ENCODE measurements around the gene SULF2.
"Not testable (repeated sequence)": the region's sequence is repeated elsewhere in the genome, so short reads cannot be mapped to it uniquely, and the experiment has no call there.

Gene SULF2

DNA sequence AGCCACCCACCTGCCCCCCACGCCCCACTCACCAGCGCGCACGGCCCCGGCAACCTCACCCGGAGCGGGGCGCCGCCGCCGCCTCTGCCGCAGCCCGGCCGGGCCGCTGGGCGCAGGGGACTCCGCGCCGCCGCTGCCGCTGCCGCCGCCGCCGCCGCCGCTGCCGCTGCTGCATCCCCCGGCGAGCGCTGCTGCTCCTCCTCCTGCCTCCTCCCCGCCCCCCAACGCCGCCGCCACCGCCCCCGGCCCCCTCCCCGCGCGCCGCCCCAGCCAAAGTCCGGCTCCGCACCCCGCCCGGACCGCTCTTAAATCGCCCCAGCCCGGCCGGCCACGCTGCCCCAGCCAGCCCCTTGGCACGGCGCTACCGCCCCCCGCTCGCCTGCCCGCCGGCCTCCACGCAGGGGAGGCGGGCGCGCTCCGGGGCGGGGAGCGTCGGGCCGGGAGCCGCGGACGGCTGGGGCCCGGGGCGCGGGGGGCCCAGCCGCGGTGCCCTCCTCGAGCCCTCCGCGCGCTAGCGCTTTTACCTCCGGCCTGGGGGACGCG lies at the start of gene SULF2:
Gene SULF2 (minus strand): TSS at position 171 of the 543 bp plus-strand sequence. CDS start 28,118 bp downstream, outside the sequence.
- DNase-seq = no peak

DNA sequence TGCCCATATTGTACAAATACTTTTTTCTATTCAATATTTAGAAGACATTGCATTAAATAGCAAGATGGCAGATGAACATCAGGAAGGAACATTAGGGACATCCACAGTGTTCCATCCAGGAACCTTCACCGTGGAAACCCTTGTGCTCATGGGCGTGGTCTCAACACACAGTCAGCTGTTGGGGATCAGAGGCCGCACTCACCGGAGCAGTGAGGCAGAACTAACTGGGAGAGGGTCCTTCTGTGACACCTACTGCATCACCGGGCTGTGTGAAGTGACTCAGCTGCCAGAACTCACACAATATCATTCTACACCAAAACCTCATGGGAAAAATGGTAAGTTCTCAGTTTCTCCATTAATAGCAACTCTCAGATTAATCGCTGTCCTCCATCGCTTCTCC lies 46.4 kb upstream of the SULF2 start:
- not testable (repeated sequence) for DNase-seq

DNA sequence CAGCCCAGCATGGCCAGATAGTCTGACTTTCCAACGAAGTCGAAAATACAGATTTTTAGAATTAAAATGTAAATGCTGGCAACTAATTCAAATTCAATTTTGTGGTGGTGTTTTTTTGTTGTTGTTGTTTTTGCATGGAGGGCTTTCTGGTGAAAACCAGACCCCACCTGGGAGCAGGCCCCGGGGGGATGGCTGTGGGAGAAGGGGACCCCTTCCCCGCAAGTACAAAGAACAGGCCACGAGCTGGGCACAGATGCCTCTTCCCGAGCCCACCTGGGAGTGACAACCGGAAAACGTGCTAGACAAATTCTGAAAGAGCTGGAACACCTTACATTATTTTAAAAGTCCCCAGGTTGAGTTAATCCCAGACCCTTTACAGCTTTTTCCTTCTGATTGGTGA lies 41.4 kb upstream of the SULF2 start:
- not testable (repeated sequence) for DNase-seq

DNA sequence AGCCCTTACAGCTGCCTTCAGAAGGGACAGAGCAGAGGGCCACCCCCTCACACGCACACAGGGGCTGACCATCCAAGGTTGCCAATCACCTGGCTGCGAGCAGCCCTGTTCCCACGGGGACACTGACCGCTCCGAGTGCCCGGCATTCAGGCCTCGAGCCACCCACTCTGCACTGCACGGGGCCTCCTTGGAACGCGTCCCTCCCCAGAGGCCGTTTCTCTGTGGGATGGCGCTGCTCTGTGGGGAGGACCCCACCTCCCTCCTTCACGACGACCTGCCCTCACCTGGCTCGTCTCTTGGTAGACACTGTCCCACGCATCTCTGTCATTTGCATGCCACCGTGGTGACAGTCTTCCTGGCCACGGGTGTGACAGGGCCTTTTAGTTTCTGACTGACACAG lies 40.7 kb upstream of the SULF2 start:
- not testable (repeated sequence) for DNase-seq

DNA sequence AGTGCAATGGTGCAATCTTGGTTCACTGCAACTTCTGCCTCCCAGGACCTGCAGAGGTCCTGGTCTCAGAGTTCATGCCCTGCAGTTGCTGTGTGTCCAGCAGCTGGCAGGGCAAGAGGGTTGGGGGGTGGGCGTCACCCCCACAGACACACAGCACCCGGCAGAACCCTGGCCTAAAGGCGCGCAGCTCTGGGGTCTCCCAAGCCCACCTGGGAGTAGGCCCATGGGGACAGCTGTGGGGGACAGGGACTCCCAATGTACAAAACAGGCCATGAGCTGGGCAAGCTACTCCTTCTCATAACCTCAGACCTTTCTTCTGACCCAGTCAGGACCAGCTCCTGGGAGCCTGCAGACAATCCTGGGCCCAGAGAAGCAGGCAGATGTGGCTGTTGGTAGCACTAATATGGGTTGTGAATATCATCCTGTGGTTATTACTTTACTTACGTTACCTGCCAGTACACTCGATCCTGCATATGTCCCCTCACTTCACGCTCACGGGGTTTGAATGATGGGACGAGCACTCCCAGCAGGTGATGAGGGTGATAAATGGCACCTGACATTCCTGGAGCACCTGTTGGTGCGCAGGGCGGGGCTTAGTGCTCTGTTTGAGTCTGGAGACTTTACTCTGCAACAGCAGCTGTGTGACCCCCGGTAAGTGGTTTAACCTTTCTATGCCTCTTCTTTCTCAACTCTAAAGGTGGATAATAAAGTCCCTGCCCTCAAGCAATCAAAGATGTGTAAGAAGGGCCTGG lies 39.9 kb upstream of the SULF2 start:
- no peak for DNase-seq

DNA sequence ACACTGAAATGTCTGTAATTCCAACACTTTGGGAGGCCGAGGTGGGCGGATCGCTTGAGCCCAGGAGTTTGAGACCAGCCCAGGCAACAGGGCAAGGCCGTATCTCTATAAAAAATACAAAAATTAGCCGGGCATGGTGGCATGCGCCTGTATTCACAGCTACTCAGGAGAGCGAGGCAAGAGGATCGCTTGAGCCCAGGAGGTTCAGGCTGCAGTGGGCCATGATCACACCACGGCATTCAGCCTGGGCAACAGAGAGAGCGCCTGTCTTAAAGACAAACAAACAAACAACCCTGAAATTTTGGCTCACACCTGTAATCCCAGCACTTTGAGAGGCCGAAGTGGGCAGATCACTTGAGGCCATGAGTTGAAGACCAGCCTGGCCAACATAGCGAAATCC lies 38.7 kb upstream of the SULF2 start:
- not testable (repeated sequence) for DNase-seq

DNA sequence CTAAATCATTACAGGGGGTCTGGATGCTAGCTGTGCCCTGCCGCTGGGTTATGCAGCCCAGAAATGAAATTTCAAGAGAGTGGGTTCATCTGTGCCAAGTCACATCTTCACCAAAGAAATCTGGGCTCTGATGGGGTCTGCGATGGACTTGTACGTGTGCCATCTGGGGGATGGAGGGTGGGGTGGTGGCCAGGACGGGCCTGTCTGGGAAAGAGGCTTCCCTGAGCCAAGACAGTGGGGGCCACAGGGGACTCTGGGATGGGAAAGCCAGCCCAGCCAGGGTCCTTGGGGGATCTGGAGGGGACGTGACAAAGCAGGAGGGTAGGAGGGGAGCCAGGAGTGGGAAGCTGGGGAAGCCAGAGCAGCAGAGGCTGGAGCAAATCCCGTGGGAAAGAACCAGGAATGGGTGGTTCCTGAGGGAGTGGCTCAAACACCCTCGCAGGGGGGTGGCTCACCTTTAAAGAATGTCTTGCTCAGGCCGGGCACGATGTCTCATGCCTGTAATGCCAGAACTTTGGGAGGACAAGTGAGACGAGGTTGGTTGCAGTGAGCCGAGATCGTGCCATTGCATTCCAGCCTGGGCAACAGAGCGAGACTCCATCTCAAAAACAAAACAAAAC lies 36.3 kb upstream of the SULF2 start:
- DNase-seq = no peak

DNA sequence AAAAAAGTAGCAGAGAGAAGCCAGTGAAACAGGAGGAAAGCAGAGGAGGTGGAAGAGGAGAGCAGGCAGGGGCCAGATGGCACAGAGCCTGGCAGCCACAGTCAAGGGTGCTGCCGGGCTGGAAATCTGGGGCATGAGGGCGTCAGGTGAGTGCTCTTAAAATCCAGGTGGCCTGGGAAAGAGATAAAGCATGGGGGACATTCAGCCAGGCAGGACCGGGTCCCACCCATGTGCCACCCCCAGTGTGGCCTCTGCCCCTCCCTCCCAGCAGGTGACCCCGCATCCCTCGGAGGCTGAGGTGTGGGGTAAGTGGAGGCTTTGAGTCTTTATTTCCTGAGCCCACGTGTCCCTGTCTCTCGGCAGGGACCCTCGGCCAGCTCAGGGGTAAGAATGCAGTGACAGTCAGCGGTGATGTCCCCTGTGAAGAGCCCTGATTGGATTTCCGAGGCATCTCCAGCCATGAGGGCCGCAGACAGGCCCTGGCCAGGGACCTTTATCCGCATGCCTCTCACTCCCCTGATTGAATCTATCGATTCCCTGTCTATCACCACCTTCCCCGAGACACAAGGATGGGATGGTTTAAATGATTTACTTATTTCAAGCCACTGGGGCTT lies 33.8 kb upstream of the SULF2 start:
- no peak for DNase-seq

DNA sequence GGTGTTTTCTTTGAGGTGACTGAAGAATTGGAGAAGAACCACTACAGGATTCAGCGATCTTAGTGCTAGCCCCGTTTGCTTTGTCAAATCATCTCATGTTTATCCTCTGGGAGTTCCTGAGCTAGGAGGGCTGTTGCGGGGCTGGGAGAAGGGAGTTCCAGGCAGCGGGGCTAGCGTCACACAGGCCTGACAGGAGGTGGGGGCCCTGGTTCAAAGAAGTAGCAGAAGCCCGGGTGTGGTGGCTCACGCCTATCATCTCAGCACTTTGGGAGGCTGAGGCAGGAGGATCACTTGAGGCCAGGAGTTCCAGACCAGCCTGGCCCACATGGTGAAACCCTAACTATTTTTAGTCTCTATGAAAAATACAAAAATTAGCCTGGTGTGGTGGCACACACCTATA lies 33.2 kb upstream of the SULF2 start:
- DNase-seq = no peak

DNA sequence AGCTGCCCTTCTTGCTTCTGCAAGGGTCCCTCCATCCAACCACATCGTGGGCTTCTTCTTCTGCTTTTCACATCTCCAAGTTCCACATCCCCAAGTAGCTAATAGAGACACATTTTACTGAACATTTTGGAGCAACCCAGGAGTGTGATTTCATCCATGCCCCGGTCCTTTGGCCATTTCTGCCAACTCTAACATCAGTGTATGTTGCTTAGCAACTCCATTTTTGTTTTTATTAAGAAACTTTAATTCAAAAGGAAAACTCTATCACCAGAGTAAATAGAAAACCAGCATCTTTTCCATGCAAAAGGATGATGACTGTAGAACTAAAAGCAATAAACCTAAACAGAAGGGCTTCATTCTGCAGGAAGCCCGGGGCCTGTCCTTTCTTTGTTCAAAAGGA lies 32.7 kb upstream of the SULF2 start:
- DNase-seq = no peak

DNA sequence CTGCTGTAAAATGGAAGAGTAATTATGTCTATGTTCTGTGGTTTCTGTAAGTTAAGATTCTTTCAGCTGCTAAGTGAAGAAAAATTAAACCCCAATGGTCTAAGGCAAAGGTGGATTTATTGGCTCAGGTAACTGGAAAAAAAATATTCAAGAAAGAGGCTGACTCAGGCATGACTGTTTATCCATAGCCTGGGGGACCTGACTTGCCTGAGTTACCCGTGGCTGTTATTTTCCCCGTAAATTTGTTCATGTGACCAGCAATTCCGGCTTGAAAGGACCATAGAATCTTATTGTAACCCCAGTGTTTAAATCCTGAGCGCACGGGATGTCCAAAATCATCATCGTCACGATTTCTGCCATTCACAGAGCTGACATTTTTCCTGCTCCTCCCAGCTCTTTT lies 32.3 kb upstream of the SULF2 start:
- no peak for DNase-seq

DNA sequence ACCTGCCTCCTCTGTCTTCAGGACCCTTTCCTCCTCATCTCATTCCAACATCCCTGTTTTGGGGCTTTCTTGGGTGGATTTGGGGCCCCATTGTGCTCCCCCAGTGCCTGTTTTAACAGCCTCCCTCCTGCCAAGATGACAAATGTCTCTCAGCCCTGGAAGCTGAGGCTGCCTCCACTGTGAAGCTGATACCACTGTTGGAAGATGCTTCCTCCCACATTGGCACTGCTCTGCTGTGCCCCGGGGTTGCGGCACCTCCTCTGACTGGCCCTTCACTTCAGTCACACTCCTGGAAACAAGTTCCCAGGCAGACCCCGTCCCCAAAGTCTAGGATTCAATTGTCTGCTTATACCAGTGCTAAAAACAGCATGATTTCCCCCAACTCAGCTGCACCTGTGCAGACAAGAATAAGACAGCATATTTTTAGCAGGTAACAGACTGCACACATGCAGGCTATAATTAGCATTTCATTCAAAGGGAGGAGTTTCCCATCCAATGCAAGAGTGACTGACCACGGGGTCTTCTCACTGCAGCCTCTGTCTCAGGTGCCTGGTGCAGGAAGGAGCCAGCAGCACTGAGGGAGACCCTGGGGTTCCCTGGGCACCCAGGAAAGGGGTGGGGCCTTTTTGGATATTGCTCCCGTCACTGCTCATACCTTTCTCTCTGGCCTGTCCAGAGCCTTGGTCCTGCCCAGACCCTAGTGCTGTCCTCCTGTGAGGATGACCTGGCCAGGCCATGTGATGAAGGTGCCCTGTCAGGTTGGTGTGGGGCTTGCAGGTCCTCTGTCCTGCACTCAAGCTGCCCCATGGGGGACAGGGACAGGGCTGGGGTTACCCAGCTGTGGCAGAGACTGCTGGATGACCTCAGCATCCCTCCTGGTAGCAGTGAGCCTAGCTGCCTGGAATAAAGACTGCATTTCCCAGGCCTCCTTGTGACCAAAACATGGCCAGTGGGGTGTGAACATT lies 31.5 kb upstream of the SULF2 start:
- DNase-seq = no peak

DNA sequence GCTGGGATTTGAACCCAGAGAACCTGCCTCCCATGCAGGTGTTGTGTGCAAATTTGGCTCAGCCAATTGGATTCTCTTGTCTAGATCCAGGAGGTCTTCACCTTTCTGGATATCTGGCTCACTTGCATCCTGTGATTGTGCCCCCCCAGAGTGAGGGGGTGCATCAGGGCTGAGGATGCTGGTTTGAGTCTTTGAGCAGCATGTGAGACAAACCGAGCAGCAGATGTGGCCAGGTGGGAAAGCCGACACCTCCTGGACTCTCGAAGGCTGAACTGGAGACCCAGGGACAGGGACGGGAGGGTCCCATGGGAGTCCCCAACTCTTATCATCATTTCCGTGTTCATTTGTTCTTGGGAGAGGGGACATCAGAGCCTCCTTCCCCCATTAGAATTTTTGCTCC lies 30.6 kb upstream of the SULF2 start:
- DNase-seq = no peak

DNA sequence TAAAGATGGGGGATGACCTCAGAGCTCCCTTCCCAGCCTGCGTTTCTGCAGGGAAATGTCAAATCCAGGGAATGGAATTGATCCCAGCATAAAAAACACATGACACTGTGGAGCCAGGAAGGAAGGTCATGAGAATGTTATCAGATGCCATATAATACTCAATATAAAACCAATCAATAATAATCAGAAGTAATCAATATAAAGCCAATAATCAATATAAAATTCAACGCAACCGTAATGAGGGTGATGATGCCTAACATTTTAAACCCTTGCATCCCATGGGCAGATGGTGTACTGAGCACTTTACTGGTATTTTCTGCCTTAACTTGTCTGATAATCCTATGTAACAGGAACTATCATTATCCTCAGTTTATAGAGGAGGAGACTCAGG lies 30.1 kb upstream of the SULF2 start:
- DNase-seq = no peak

DNA sequence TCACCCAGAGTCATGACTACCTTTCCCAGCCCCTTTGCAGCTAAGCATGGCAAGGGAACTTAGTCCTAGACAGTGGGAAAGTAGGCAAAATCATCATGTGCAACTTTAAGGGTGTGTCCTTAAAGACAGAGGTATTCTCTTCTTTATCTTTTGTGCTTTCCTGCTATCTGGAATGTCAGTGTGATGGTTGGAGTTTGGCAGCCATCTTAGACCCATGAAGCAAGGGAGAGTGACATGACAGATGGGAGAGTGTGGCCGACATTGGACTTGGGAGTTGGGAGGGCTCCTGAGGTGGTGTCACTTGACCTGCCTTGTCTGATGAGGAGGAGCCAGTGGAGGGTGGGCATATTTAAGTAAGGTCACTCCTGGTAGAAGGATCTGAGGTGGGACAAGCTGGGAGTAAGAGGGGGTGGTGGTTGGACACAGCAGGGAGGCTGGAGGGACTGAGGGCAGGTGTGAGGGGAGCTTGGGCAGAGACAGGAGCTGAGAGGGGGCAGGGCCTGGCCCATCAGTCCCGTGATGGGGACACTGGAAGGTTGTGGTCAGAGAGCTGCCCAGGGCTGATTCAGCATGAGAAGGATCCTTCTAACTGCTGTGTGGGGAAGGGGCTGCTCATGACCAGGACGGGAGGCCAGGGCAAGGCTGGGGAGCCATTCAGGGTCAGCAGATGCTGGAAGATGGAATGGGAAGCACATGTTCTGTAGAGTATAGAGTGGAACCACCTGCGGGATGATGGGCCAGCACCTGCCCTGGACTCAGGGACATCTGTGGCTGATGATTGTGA lies 29.5 kb upstream of the SULF2 start:
- no peak for DNase-seq

DNA sequence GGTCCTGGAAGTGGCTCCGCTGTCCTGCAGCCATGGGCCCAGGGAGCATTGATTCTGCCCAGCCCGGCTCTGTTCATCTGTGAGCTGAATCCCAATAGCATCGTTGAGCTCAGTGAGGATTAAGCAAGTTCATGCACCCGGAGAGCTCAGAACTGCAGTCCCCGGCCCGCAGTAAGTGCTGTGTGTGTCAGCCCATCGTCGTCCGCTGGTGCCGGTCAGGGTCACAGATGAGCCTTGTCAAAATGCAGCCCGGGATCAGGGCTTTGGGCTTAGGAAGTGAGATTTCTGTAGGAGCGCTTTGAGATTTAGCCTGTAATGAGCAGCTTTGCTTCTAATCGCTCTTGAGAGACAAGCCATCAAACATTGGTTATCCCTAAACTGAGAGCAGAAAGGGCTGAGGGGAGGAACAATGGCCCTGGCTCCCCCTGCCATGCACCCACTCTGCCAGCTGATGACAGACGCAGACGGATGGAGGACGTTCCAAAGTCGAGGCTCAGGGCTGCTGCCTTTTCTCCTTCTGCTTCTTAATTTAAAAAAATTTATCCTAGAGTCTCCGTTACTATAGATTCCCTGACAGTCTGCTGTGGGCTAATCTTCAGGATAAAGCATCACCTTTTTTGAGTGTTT lies 25.6 kb upstream of the SULF2 start:
- no peak for DNase-seq

DNA sequence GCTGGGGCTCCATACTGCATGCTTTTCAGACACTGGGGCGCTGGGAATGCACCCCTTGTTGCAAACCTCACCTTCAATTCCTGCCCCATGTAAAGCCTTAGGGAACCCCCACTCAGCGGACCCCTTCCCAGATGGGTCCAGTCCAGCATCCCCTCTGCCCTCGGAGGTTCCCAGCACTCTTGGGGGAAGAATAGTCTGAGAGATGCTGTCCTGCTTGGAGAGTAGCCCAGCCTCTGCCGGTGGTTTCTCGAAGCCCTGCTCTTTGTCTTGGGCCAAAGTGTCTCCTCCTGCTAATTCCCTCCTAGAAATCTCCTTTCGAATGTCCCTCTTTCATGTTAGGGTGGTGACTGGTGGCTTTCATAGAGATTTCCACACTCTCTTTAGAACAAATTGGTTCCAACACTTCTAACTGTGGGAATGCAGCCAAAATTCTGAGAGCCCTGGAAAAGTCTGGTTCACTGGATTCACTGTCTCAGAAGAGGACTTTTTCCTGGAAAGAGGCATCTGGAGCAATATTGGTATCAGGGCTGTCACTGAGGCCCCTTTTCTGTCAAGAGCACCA lies 24.9 kb upstream of the SULF2 start:
- DNase-seq = no peak

DNA sequence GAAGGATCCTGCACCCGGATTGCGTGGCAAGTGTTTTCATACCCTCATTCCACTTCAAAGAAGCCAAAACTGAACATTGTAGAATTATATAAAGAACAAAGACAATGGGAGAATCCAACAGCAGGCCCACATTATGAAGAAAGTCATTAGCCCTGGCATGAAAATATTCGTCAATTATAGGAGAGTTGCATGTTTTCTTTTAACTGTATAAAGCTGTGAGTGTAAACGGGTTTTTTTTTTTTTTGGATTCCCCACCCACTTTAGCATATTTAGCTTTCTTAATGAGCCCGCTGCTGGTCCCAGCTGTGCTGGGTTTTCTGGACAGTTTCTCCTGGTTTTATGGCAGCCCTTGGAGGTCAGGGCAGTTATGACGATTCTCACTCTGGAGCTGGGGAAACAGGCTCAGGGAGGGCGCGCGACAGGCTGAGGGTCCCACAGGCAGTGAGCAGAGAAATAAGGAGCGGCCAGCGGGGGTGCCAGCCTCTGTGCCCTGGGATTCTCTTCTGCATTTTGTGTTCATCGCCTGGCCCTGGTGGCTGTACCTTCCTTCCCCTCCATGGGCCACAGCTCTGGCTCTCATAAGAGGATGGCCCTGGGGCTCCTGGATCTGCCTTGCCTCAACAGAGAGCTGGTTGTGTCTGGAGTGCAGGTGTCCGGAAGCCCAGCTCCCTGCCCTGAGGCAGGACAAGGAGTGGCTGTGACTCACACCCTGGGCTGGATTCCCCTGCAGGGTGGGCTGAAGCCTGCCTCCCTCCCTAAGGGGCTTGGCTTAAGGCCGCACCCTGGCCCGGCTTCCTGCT lies 24.1 kb upstream of the SULF2 start:
- no peak for DNase-seq

DNA sequence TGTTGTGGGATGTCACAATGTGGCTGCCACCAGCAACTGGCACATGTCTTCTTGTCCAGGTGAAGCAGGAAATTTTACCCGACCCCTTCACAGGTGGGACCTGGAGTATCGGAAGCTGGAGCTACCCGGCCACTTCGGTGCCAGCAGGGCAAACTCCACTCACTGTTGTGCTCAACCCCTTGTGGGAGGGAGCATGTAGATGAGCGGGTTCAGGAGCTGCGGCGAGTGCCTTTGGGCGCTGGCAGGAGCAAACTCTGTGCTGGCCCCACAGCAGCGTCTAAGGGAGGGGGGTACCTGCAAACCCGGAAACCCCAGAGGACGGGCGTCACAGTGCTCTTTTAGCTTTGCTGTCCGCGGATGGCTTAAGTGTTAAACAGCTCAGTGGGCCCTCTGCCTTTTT lies 20.7 kb upstream of the SULF2 start:
- no peak for DNase-seq

DNA sequence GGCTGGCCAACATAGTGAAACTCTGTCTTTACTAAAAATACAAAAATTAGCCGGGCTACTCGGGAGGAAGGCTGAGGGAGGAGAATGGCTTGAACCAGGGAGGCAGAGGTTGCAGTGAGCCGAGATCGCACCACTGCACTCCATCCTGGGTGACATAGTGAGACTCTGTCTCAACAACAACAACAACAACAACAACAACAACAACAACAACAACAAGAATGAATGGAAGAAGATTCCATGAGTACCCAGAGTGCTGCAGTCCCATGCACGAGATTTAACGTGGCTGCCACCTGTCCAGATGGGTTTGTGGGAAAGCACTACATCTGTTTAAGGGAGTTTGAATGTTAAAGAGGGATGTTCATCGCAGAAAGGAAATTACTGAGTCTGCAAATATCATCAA lies 19.7 kb upstream of the SULF2 start:
- DNase-seq = not testable (repeated sequence)
